Medulla oblongata (tissue), 1 donor: ENCODE data around the gene MYOZ3.

ENCODE experiments used
- DNase-seq: peaks from one replicate; pipeline ENCODE4 v3.0.0-alpha.2; 2015; ENCODE audit errors: extremely low spot score

MYOZ3 gene

GRCh38 chr5:150661086-150661485, at the start of gene MYOZ3:
TSS of gene MYOZ3 (plus strand) at chr5:150661251. CDS start at chr5:150662942, 1,691 bp downstream.
- no peak for DNase-seq

GRCh38 chr5:150612405-150612804, 48.6 kb upstream of the MYOZ3 start:
- no peak for DNase-seq

- DNase-seq: no peak
Observed at GRCh38 chr5:150612905-150613670, 48.0 kb upstream of the MYOZ3 start.

GRCh38 chr5:150613991-150614660, 46.9 kb upstream of the MYOZ3 start:
- no peak for DNase-seq

- DNase-seq: no peak
Observed at GRCh38 chr5:150614661-150615060, 46.4 kb upstream of the MYOZ3 start.

GRCh38 chr5:150615141-150615699, 45.8 kb upstream of the MYOZ3 start:
- DNase-seq: no peak

GRCh38 chr5:150616024-150616470, 45.0 kb upstream of the MYOZ3 start:
- no peak for DNase-seq

- no peak for DNase-seq
Observed at GRCh38 chr5:150616506-150616905, 44.5 kb upstream of the MYOZ3 start.

GRCh38 chr5:150618163-150618562, 42.9 kb upstream of the MYOZ3 start:
- DNase-seq: no peak

GRCh38 chr5:150618588-150619281, 42.3 kb upstream of the MYOZ3 start:
- DNase-seq: no peak

GRCh38 chr5:150619359-150620230, 41.5 kb upstream of the MYOZ3 start:
- no peak for DNase-seq

GRCh38 chr5:150621301-150621700, 39.8 kb upstream of the MYOZ3 start:
- no peak for DNase-seq

- no peak for DNase-seq
Observed at GRCh38 chr5:150622157-150622556, 38.9 kb upstream of the MYOZ3 start.

- no peak for DNase-seq
Observed at GRCh38 chr5:150623152-150623877, 37.7 kb upstream of the MYOZ3 start.

- DNase-seq: no peak
Observed at GRCh38 chr5:150623878-150624216, 37.2 kb upstream of the MYOZ3 start.

GRCh38 chr5:150624334-150625163, 36.5 kb upstream of the MYOZ3 start:
- DNase-seq: no peak

GRCh38 chr5:150625164-150625535, 35.9 kb upstream of the MYOZ3 start:
- no peak for DNase-seq

GRCh38 chr5:150625831-150626746, 35.0 kb upstream of the MYOZ3 start:
- DNase-seq: no peak

GRCh38 chr5:150626853-150627276, 34.2 kb upstream of the MYOZ3 start:
- no peak for DNase-seq
